ENCODE measurements around the gene SLC30A2. TPM values are rescaled to one million over a fixed set of nuclear protein-coding genes. Genes with fewer than 3 reads are reported as not detected.

SLC30A2 gene
- total and polyA plus RNA-seq, 10 of the 15 experiments (the other 5 are each of a cell fraction or from before 2014, with no cell fraction given): 0.13 TPM; not detected in 9

DNA sequence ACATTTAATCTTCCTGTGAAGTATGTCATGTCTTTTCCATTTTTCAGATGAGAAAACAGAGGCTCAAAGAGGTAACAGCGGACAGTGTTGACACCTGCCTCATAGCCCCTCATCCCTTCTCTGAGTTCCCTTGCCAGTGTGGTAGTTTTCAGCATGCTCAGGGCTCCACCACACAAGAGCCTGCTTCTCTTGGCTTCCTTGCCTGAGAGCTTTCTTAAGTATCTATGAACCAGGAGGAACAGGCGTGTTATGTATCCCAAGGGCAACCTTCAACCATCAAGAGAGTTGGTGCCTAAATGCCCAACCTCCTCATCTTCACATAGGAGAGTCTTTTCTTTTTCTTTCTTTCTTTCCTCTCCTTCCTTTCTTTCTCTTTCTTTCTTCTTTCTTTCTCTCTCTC lies 42.2 kb downstream of the SLC30A2 start:
- TF ChIP-seq, protein P1, sequence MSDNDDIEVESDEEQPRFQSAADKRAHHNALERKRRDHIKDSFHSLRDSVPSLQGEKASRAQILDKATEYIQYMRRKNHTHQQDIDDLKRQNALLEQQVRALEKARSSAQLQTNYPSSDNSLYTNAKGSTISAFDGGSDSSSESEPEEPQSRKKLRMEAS (IDR thresholded peaks at IDR 0.05; ENCODE audit: low read depth, low read length): no peak
- TF ChIP-seq NFYA (IDR thresholded peaks at IDR 0.05; ENCODE audit: borderline replicate concordance, low read depth, low read length) (no peak), PML (IDR thresholded peaks at IDR 0.05; ENCODE audit: low read length) (no peak), TBL1XR1 (IDR thresholded peaks at IDR 0.05; ENCODE audit: low read depth, low read length) (no peak)
- ChIA-PET RAD21 (ENCODE audit: unreplicated experiment) (no interaction called here), CTCF (interaction anchor here (1.4 kb wide), 1 partner anchor 108 kb away, joined by 3 read pairs; no protein-coding TSS in a partner anchor), POLR2A (no interaction called here), SMC1A (ENCODE audit: uncharacterized antibody, unreplicated experiment) (interaction anchor here (11.2 kb wide), 1 partner anchor 104 kb away, joined by 319 read pairs; the partner anchor contains the start of gene STMN1)
- H4K20me1 ChIP-seq (ENCODE audit: control insufficient read depth, insufficient read depth): no peaks in the 10 kb centered on the region
- ATAC-seq (no peak), FAIRE-seq (no peak), DNase-seq (ENCODE audit: low read depth, low spot score) (no peak)
- H3K9me3 ChIP-seq (replicated peaks; ENCODE audit: control insufficient read depth, insufficient read depth, low read length): no peaks in the 10 kb centered on the region
- H3K4me1 ChIP-seq (ENCODE audit: control insufficient read depth, insufficient read depth, low read length): peaks cover under 1% of the 10 kb centered on the region
- no TSS peak for BruUV-seq (replicated peaks)
- no peaks in the 10 kb centered on the region for H3K79me2 ChIP-seq (ENCODE audit: control insufficient read depth, insufficient read depth, low read length)
- no peak overlapping the region for H3K4me3 ChIP-seq
- no peak overlapping the region for H2AFZ ChIP-seq (ENCODE audit: control insufficient read depth, low read depth, low read length)
- no peak overlapping the region for H3K9ac ChIP-seq (ENCODE audit: control insufficient read depth, insufficient read depth, low read length)
- no peak overlapping the region for H3K27ac ChIP-seq (ENCODE audit: control insufficient read depth, insufficient read depth)
- in situ Hi-C loops (cut with MboI): no loop called here
- no peak overlapping the region for H3K4me2 ChIP-seq (ENCODE audit: control insufficient read depth, insufficient read depth)
- intact Hi-C loops (cut with micrococcal nuclease; ENCODE audit: unreplicated experiment): loop anchor here (10.0 kb wide), 1 partner anchor 179 kb away; no protein-coding TSS in a partner anchor
- H3K27me3 ChIP-seq (replicated peaks in 1 of 2; ENCODE audit: control insufficient read depth in 2 of 2, insufficient read depth in 2 of 2, low read length in 1 of 2): no peaks in the 10 kb centered on the region; a peak in 2 of 4 replicates
- WGBS (ENCODE audit: insufficient coverage, insufficient replicate concordance, low lambda C conversion rate, missing lambda C conversion rate): 48% methylated on average over 2 of the region's 2 CpGs
- H3K36me3 ChIP-seq (ENCODE audit: control insufficient read depth in 2 of 2, insufficient read depth in 2 of 2, low read length in 1 of 2): no peaks in the 10 kb centered on the region

DNA sequence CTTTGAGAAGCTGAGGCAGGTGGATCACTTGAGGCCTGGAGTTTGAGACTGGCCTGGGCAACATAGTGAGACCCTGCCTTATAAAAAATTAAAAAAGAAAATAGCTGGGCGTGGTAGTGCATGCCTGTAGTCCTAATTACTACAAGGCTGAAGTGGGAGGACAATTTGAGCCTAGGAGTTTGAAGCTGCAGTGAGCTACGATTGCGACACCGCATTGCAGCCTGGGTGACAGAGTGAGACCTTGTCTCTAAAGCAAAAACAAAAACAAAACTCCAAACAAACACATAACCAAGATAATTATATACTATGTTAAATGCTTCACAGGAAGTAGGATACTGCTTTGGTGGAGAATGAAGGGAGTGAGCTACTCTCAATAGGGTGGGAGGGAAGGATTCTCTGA lies 42.7 kb downstream of the SLC30A2 start:
- no peaks in the 10 kb centered on the region for H4K20me1 ChIP-seq (ENCODE audit: control insufficient read depth, insufficient read depth)
- in situ Hi-C loops (cut with MboI) (no loop called here), intact Hi-C loops (cut with micrococcal nuclease; ENCODE audit: unreplicated experiment) (loop anchor here (10.0 kb wide), 1 partner anchor 178 kb away; no protein-coding TSS in a partner anchor)
- ChIA-PET SMC1A (ENCODE audit: uncharacterized antibody, unreplicated experiment) (interaction anchor here (11.2 kb wide), 1 partner anchor 104 kb away, joined by 319 read pairs; the partner anchor contains the start of gene STMN1), CTCF (interaction anchor here (1.4 kb wide), 1 partner anchor 108 kb away, joined by 3 read pairs; no protein-coding TSS in a partner anchor), RAD21 (ENCODE audit: unreplicated experiment) (no interaction called here), POLR2A (interaction anchor here (2.0 kb wide), 1 partner anchor 9 kb away, joined by 4 read pairs; no protein-coding TSS in a partner anchor)
- H3K4me3 ChIP-seq: no peak overlapping the region
- DNase-seq (ENCODE audit: low read depth, low spot score) (no peak), FAIRE-seq (no peak), ATAC-seq (no peak)
- no TSS peak for BruUV-seq (replicated peaks)
- no peak overlapping the region for H3K4me2 ChIP-seq (ENCODE audit: control insufficient read depth, insufficient read depth)
- no peaks in the 10 kb centered on the region; a peak in 2 of 4 replicates for H3K27me3 ChIP-seq (replicated peaks in 1 of 2; ENCODE audit: control insufficient read depth in 2 of 2, insufficient read depth in 2 of 2, low read length in 1 of 2)
- H3K9me3 ChIP-seq (replicated peaks; ENCODE audit: control insufficient read depth, insufficient read depth, low read length): no peaks in the 10 kb centered on the region
- H3K9ac ChIP-seq (ENCODE audit: control insufficient read depth, insufficient read depth, low read length): no peak overlapping the region
- no peak overlapping the region for H2AFZ ChIP-seq (ENCODE audit: control insufficient read depth, low read depth, low read length)
- H3K4me1 ChIP-seq (ENCODE audit: control insufficient read depth, insufficient read depth, low read length): peaks cover 5% of the 10 kb centered on the region
- H3K79me2 ChIP-seq (ENCODE audit: control insufficient read depth, insufficient read depth, low read length): no peaks in the 10 kb centered on the region
- H3K27ac ChIP-seq (ENCODE audit: control insufficient read depth, insufficient read depth): no peak overlapping the region
- WGBS (ENCODE audit: insufficient coverage, insufficient replicate concordance, low lambda C conversion rate, missing lambda C conversion rate): 71% methylated on average over 4 of the region's 4 CpGs
- H3K36me3 ChIP-seq (ENCODE audit: control insufficient read depth in 2 of 2, insufficient read depth in 2 of 2, low read length in 1 of 2): no peaks in the 10 kb centered on the region
- no peak for TF ChIP-seq TAF1 (IDR thresholded peaks at IDR 0.05; ENCODE audit: borderline replicate concordance, low read depth, low read length)
- no peak for TF ChIP-seq RUNX3 (IDR thresholded peaks at IDR 0.05; ENCODE audit: low read length)
- TF ChIP-seq SPI1 (IDR thresholded peaks at IDR 0.05; ENCODE audit: borderline replicate concordance, insufficient read depth, low read depth, low read length): no peak
- no peak for TF ChIP-seq RAD21 (IDR thresholded peaks at IDR 0.05; ENCODE audit: insufficient read depth, low read depth, low read length)
- TF ChIP-seq, protein P2, sequence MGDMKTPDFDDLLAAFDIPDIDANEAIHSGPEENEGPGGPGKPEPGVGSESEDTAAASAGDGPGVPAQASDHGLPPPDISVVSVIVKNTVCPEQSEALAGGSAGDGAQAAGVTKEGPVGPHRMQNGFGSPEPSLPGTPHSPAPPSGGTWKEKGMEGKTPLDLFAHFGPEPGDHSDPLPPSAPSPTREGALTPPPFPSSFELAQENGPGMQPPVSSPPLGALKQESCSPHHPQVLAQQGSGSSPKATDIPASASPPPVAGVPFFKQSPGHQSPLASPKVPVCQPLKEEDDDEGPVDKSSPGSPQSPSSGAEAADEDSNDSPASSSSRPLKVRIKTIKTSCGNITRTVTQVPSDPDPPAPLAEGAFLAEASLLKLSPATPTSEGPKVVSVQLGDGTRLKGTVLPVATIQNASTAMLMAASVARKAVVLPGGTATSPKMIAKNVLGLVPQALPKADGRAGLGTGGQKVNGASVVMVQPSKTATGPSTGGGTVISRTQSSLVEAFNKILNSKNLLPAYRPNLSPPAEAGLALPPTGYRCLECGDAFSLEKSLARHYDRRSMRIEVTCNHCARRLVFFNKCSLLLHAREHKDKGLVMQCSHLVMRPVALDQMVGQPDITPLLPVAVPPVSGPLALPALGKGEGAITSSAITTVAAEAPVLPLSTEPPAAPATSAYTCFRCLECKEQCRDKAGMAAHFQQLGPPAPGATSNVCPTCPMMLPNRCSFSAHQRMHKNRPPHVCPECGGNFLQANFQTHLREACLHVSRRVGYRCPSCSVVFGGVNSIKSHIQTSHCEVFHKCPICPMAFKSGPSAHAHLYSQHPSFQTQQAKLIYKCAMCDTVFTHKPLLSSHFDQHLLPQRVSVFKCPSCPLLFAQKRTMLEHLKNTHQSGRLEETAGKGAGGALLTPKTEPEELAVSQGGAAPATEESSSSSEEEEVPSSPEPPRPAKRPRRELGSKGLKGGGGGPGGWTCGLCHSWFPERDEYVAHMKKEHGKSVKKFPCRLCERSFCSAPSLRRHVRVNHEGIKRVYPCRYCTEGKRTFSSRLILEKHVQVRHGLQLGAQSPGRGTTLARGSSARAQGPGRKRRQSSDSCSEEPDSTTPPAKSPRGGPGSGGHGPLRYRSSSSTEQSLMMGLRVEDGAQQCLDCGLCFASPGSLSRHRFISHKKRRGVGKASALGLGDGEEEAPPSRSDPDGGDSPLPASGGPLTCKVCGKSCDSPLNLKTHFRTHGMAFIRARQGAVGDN (IDR thresholded peaks at IDR 0.05): no peak
- no peak for TF ChIP-seq BHLHE40 (IDR thresholded peaks at IDR 0.05; ENCODE audit: borderline replicate concordance in 1 of 2, low read depth in 2 of 2, low read length in 1 of 2)
- no peak for TF ChIP-seq SMAD5 (IDR thresholded peaks at IDR 0.05; ENCODE audit: low read depth)
- no peak for TF ChIP-seq HDAC2 (IDR thresholded peaks at IDR 0.05)
- TF ChIP-seq SREBF2 (IDR thresholded peaks at IDR 0.05; ENCODE audit: low read length): no peak
- no peak for TF ChIP-seq RAD51 (IDR thresholded peaks at IDR 0.05)
- TF ChIP-seq KAT2A (conservative IDR thresholded peaks at IDR 0.05; ENCODE audit: control insufficient read depth, low read depth, low read length): no peak
